Daoy (cell line): ENCODE results near the gene MELTF. TPM values are rescaled to one million over a fixed set of nuclear protein-coding genes. Genes with fewer than 3 reads are reported as not detected.

Experiments
- DNase-seq: peaks from one replicate; pipeline ENCODE4 v3.0.0-alpha.2; 2015; ENCODE audit warnings: low read depth
- total RNA-seq: library from RNA; depleted of rRNA; stranded (reverse); fragments of >200 nt; shearing (Covaris generic); gene quantifications from 2 replicates; pipeline ENCODE4 v1.2.3, GENCODE V29; 2014

MELTF gene
- total RNA-seq, 1 experiment from 2014 or later: 1.8 TPM

DNA sequence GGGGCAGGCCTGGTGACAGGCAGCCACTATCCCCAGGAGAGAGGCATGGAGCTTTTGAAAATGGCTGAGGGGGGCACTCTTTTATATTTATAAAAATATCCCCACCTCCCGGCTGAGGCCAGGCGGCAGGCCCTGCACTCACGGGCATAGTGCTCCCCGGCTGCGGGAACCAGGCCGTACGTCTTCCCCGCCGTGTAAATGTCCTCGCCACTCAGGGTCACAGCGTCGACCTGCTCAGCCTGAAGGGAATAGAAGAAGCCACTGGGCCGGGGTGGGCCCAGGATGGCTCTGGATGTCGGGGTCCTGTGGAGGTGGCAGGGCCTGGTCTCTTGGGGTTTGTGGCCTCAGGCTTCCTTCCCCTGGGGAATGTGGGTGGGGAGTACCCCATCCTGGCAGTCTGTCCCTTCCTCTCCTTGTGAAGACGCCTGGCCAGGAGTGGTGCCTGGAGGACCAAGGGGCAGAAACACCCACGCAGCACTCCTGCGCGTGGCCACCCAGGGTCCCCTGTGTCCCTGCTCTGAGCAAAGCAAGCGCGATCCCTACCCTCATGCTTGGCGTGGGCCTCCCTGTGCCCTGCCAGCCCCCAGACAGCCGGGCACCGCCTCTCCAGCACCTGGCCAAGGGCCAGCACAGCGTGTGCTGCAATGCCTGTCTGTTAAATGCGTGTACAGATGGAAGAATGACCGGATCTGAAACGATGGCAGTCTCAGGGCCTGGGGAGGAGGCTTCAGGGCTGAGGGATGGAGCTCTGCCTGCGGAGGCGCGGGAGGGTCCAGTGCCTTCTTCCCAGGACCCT lies 18.9 kb downstream of the MELTF start:
- no peak for DNase-seq

- DNase-seq: no peak
These were observed 20.0 kb downstream of the MELTF start for GRCh38 chr3:197009532-197010019.

GRCh38 chr3:197008436-197009209 lies 21.0 kb downstream of the MELTF start:
- DNase-seq: no peak

GRCh38 chr3:197007953-197008352 lies 21.7 kb downstream of the MELTF start:
- DNase-seq: no peak

DNA sequence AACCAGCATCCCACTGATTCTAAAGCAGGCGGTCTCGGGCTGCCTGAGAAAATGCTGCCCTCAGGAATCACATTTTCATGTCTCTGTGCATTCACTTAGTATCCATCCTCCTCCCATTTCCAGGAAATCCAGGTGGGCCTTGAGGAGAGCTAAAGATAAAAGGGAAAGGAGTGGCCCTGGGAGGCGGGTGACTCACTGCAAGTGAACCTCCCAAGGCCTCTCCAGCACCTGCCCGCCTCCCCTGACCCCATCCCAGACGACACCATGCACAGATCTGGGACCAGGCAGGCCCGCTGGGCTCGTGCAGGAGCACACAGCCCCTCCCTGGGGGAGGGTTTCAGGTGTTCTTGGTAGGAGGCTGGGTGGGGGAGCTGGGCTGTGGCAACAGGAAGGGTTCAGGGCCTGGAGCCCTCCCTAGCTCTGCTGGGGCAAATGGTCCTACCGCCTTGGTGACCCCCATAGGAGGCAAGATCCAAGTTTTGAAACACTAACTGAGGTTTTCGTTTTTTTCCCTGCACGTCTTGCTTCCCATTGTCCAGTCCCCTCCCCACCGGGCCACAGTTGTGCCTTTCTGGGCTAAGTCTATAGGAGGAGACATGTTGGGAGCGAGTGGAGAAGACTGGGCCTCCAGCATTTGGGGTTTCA lies 22.2 kb downstream of the MELTF start:
- DNase-seq: no peak

DNA sequence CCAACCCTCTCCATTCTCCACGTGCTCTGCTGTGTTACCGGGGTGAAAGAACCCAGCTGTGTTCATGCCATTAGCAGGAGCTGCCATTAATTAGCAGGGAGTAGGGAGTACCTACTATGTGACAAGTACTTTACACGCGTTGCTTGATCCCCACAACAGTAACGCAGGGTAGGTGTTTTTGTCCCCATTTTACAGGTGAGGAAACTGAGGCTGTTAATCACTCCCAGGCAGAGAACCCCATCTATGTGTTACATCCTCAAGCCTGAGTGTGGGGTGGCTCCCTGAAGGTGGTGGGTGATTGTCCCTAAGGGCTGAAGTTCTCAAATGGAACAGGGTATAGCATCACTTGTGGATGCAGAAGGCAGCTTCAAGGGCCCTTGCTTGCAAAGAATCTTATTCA lies 22.8 kb downstream of the MELTF start:
- DNase-seq: no peak

- DNase-seq: no peak
These were observed 23.2 kb downstream of the MELTF start for GRCh38 chr3:197006446-197006845.

GRCh38 chr3:197003461-197004385 lies 25.9 kb downstream of the MELTF start:
- peak; percentile 37 for DNase-seq

- peak; percentile 86 for DNase-seq
These were observed 26.7 kb downstream of the MELTF start for GRCh38 chr3:197002701-197003454.

- DNase-seq: no peak
These were observed 27.5 kb downstream of the MELTF start for GRCh38 chr3:197001972-197002700.

GRCh38 chr3:197001106-197001971 lies 28.3 kb downstream of the MELTF start:
- no peak for DNase-seq

GRCh38 chr3:197000211-197000610 lies 29.4 kb downstream of the MELTF start:
- DNase-seq: no peak

DNA sequence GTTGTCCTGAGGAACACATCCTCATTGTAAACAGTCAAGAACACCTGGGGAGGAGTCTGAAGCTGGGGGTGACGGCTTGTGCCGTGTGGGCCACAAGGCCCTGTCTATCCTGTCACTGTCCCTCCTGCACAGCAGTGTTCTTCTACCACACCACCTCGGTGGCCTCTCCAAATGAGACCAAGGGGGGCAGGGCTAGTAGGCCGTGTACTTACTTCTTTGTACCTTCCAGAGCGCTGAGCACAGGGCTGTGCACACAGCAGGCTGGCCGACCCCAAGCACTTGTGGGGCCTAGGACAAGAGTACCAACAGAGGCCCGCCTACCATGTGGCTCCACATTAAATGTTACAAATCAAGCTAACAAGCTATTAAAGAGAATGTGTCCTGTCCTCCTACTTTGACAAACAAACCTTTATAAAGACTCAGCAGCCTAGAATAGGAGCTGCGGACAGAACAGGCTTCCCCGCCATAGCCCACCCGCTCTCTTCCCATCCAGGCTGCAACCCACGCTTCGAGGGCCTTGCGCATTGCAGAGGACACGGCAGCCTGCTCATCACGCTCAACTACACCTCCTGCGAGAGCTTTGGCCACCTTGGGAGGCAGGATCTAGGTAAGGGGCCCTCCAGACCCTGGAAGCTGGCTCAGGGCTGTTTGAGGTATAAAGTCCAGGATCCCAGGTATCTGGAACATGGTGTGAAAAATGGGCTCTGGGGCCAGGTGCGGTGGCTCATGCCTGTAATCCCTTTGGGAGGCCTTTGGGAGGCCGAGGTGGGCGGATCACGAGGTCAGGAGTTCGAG lies 30.5 kb downstream of the MELTF start:
- no peak for DNase-seq

DNA sequence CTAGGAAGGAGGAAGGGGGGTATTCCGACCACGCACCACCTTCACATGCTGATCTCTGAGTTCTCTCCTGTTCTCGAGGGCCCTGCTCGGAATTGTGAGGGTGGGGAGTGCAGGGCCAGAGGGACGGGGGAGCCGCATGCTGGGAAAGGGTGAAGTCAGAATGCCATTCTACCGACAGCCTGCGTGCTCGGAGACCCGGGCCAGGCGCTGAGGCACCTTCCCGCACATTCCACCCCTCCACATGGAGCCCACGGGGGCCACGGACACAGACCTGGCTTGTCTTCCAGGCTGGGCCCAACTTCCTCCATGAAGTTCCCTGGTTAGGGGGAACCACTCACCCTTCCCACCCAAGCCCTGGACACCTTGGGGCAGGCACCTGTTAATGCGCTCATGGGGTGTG lies 32.3 kb downstream of the MELTF start:
- no peak for DNase-seq

GRCh38 chr3:196996454-196997265 lies 33.0 kb downstream of the MELTF start:
- no peak for DNase-seq

DNA sequence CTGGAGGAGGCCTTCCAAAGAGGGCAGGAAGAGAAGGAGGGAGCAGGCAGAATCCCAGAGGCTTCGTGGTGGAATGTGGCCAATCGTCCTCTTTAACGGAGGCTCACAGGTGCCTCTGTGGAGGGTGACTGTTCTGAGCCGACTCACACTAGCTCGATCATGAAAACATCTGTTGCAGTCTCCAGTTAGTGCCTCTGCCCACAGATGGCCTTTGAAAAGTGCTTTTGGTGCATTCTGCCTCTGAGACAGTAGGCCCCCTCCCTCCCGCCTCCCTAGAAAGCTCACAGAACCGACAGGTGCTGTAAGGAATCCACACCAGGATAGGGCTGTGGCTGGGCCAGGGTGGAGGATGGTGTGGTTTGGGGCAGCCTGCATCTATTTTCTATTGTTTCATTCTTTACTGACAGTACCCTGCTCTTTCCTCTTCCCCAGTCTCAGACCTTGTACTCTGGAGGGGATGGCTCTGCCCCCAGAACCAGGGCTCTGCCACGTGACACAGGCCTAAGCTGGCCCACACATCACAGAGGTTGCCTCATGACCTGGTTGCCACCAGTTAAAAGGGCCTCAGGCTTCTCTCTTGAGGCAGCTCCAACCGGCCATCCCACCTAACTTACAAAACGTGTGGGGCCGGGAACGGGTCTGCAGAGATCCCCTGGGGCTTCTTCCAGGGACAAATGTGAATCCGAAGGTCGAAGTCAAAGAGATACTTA lies 33.8 kb downstream of the MELTF start:
- DNase-seq: no peak

- DNase-seq: no peak
These were observed 34.6 kb downstream of the MELTF start for GRCh38 chr3:196995027-196995426.
